WTC11 (cell line): Measurements from ENCODE around the gene ATP2A3. TPM values are rescaled to one million over a fixed set of nuclear protein-coding genes. Genes with fewer than 3 reads are reported as not detected.

Source experiments
- ATAC-seq: fragments of 200-7000 bp; cut with Tn5 transposase; 2 replicates; pipeline ENCODE4 v1.10.0; 2021; ENCODE audit warnings: mild to moderate bottlenecking, moderate library complexity
- CTCF ChIA-PET: fragments of 300-600 bp; sonication (Branson Sonifier 250); formaldehyde crosslinking; loops from one replicate; lab custom pipeline; 2021; ENCODE audit warnings: antibody characterized with exemption; lab: Charles Lee
- POLR2A ChIA-PET: fragments of 350-600 bp; sonication (Branson Sonifier 250); formaldehyde crosslinking; loops from one replicate; lab custom pipeline; 2021; ENCODE audit warnings: antibody characterized with exemption; lab: Charles Lee
- DNase-seq: peaks from one replicate; pipeline ENCODE4 v3.0.0; 2021; ENCODE audit warnings: low spot score
- H3K27ac Mint-ChIP-seq: 2 replicates; pipeline ENCODE4 v1.8.0; 2021; ENCODE audit warnings: mixed read lengths
- H3K27me3 Mint-ChIP-seq: 2 replicates; pipeline ENCODE4 v1.8.0; 2021; ENCODE audit warnings: low read depth, mild to moderate bottlenecking, moderate library complexity, mixed read lengths
- H3K36me3 Mint-ChIP-seq: 2 replicates; pipeline ENCODE4 v1.8.0; 2021; ENCODE audit warnings: mixed read lengths
- H3K4me1 Mint-ChIP-seq: 2 replicates; pipeline ENCODE4 v1.8.0; 2022; ENCODE audit warnings: mixed read lengths
- H3K4me3 Mint-ChIP-seq: 2 replicates; pipeline ENCODE4 v1.8.0; 2021; ENCODE audit warnings: mild to moderate bottlenecking, moderate library complexity, mixed read lengths
- H3K9me3 Mint-ChIP-seq: 2 replicates; pipeline ENCODE4 v1.8.0; 2021; ENCODE audit warnings: mixed read lengths
- CDX4 ChIP-seq: fragments of 250-450 bp; sonication (Bioruptor Pico); IDR thresholded peaks from 2 replicates; pipeline ENCODE4 v1.9.0; 2021; ENCODE audit warnings: moderate library complexity, mild to moderate bottlenecking, inconsistent platforms, borderline replicate concordance
- ESRRA ChIP-seq: sonication (generic); formaldehyde crosslinking; IDR thresholded peaks from 2 replicates; pipeline ENCODE4 v1.8.1; 2022; ENCODE audit warnings: mild to moderate bottlenecking, missing genetic modification reagents, borderline replicate concordance
- FOXP1 ChIP-seq: sonication (generic); formaldehyde crosslinking; IDR thresholded peaks from 2 replicates; pipeline ENCODE4 v1.8.0; 2022; ENCODE audit warnings: missing genetic modification reagents, mild to moderate bottlenecking, moderate library complexity, borderline replicate concordance
- FOXP4 ChIP-seq: sonication (generic); formaldehyde crosslinking; IDR thresholded peaks from 2 replicates; pipeline ENCODE4 v1.8.0; 2022; ENCODE audit warnings: mild to moderate bottlenecking, missing genetic modification reagents
- GABPB1 ChIP-seq: sonication (generic); formaldehyde crosslinking; IDR thresholded peaks from 2 replicates; pipeline ENCODE4 v1.8.1; 2023; ENCODE audit warnings: mild to moderate bottlenecking, missing genetic modification reagents
- GTF2I ChIP-seq: fragments of 250-450 bp; sonication (Bioruptor Pico); conservative IDR thresholded peaks from 2 replicates; pipeline ENCODE4 v1.4.0; 2021; ENCODE audit warnings: mild to moderate bottlenecking
- HMGA2 ChIP-seq: fragments of 250-450 bp; sonication (Bioruptor Pico); IDR thresholded peaks from 2 replicates; pipeline ENCODE4 v1.4.0; 2021; ENCODE audit warnings: mild to moderate bottlenecking, moderate library complexity
- IRF2 ChIP-seq: sonication (generic); formaldehyde crosslinking; IDR thresholded peaks from 2 replicates; pipeline ENCODE4 v1.8.0; 2022; ENCODE audit warnings: low read depth, missing genetic modification reagents, borderline replicate concordance
- MXD4 ChIP-seq: fragments of 250-450 bp; sonication (Bioruptor Pico); IDR thresholded peaks from 2 replicates; pipeline ENCODE4 v1.8.0; 2021; ENCODE audit warnings: mild to moderate bottlenecking, moderate library complexity, borderline replicate concordance
- NFATC4 ChIP-seq: fragments of 250-450 bp; sonication (Bioruptor Pico); IDR thresholded peaks from 2 replicates; pipeline ENCODE4 v1.9.0; 2021; ENCODE audit warnings: mild to moderate bottlenecking
- ZBTB43 ChIP-seq: sonication (generic); formaldehyde crosslinking; IDR thresholded peaks from 2 replicates; pipeline ENCODE4 v1.8.1; 2023; ENCODE audit warnings: mild to moderate bottlenecking, missing genetic modification reagents
- ZNF423 ChIP-seq: fragments of 250-450 bp; sonication (Bioruptor Pico); IDR thresholded peaks from 2 replicates; pipeline ENCODE4 v2.1.2; 2022; ENCODE audit warnings: mild to moderate bottlenecking, moderate library complexity
- total RNA-seq: library from RNA; stranded (reverse); gene quantifications from 3 replicates; pipeline ENCODE4 v1.2.3, GENCODE V29; 2021
- TF ChIP-seq, protein P1 (sequence below): sonication (generic); formaldehyde crosslinking; IDR thresholded peaks from 2 replicates; pipeline ENCODE4 v1.8.0; 2023; ENCODE audit warnings: missing genetic modification reagents, mild to moderate bottlenecking, borderline replicate concordance
- TF ChIP-seq, protein P2 (sequence below): sonication (generic); formaldehyde crosslinking; conservative IDR thresholded peaks from 2 replicates; pipeline ENCODE4 v1.8.1; 2023; ENCODE audit warnings: mild to moderate bottlenecking, low read depth, missing genetic modification reagents, moderate library complexity
- TF ChIP-seq, protein P3 (sequence below): sonication (generic); formaldehyde crosslinking; IDR thresholded peaks from 2 replicates; pipeline ENCODE4 v1.8.0; 2022; ENCODE audit warnings: mild to moderate bottlenecking, missing genetic modification reagents
- TF ChIP-seq, protein P4 (sequence below): sonication (generic); formaldehyde crosslinking; IDR thresholded peaks from 2 replicates; pipeline ENCODE4 v1.8.1; 2023; ENCODE audit warnings: mild to moderate bottlenecking, missing genetic modification reagents

ATP2A3 gene
- total RNA-seq, 1 experiment from 2014 or later = 37.8 TPM

DNA sequence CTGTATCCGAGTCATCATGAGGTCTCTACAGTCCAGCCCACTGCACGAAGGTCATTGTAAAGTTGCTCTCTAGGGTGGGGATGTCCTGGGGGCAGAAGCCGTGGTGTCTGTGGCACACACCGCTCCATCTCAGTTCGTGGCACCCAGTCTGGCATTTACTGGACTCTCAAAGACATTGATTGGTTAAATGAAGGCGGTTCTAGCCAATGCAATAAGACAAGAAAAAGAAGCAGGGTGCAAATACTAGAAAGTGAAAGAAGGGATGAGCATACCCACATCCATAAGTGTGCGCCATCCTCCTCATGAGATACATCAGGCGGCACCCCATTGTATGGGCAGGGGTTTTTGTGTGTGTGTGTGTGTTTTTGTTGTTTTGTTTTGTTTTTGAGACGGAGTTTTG lies 10.7 kb upstream of the ATP2A3 start:
- TF ChIP-seq GTF2I (CRISPR knock-in tag) (0 out of 2 replicates have a peak, but pooled peaks have one; percentile 42), FOXP1 (CRISPR knock-in tag) (no peak)
- TF ChIP-seq, all 79 proteins: peak for 1
- H3K27me3 Mint-ChIP-seq = no peaks in the 10 kb centered on the region
- peaks cover 24% of the 10 kb centered on the region for H3K4me1 Mint-ChIP-seq
- H3K9me3 Mint-ChIP-seq = peaks cover 6% of the 10 kb centered on the region
- POLR2A ChIA-PET = no interaction called here
- no peak overlapping the region for H3K4me3 Mint-ChIP-seq
- ATAC-seq (no peak), DNase-seq (no peak)
- CTCF ChIA-PET = no interaction called here
- H3K36me3 Mint-ChIP-seq = peaks cover 4% of the 10 kb centered on the region
- no peak overlapping the region for H3K27ac Mint-ChIP-seq

DNA sequence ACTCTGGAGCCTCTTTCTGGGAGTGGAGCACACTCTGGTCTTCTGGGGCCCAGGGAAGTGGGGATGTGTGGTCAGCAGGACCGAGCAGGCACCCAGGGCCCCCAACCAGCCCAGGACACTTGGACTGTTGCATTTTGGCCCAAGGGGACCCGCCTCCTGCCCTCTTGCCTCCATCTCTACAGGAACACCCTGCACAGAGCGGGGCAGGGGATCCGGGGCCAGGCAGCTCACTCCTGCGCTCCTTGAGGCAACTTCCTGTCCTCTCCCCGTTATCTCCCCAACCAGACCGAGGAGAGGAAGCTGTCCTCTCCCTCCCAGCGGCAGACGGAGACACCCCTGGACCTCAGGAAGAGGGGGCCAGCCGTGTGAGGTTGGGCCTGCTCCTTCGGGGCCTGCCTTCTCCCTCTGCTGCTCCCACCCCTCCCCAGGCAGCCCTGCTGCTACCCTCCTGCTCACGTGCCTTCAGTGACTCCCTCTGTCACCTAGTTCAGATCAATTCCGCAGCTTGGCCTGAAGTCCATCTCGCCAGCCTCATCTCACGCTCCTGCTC lies 10.0 kb upstream of the ATP2A3 start:
- ChIA-PET CTCF (interaction anchor here (1.0 to 1.7 kb wide), 2 partner anchors 9 to 21 kb away, joined by 3 to 7 read pairs; partner anchors contain the start of gene ATP2A3), POLR2A (interaction anchor here (1.3 kb wide), 1 partner anchor 18 kb away, joined by 4 read pairs; no protein-coding TSS in a partner anchor)
- Mint-ChIP-seq H3K9me3 (peaks cover 6% of the 10 kb centered on the region), H3K27me3 (no peaks in the 10 kb centered on the region), H3K4me3 (no peak overlapping the region), H3K27ac (no peak overlapping the region), H3K36me3 (peaks cover 4% of the 10 kb centered on the region), H3K4me1 (peaks cover 24% of the 10 kb centered on the region)
- DNase-seq (no peak), ATAC-seq (no peak)
- TF ChIP-seq GABPB1 = no peak
- no peak for TF ChIP-seq IRF2
- TF ChIP-seq NFATC4 (CRISPR knock-in tag) = no peak
- TF ChIP-seq ZNF423 (CRISPR knock-in tag) = no peak
- no peak for TF ChIP-seq MXD4
- TF ChIP-seq ZBTB43 = no peak
- no peak for TF ChIP-seq ESRRA (CRISPR knock-in tag)
- TF ChIP-seq, protein P1, sequence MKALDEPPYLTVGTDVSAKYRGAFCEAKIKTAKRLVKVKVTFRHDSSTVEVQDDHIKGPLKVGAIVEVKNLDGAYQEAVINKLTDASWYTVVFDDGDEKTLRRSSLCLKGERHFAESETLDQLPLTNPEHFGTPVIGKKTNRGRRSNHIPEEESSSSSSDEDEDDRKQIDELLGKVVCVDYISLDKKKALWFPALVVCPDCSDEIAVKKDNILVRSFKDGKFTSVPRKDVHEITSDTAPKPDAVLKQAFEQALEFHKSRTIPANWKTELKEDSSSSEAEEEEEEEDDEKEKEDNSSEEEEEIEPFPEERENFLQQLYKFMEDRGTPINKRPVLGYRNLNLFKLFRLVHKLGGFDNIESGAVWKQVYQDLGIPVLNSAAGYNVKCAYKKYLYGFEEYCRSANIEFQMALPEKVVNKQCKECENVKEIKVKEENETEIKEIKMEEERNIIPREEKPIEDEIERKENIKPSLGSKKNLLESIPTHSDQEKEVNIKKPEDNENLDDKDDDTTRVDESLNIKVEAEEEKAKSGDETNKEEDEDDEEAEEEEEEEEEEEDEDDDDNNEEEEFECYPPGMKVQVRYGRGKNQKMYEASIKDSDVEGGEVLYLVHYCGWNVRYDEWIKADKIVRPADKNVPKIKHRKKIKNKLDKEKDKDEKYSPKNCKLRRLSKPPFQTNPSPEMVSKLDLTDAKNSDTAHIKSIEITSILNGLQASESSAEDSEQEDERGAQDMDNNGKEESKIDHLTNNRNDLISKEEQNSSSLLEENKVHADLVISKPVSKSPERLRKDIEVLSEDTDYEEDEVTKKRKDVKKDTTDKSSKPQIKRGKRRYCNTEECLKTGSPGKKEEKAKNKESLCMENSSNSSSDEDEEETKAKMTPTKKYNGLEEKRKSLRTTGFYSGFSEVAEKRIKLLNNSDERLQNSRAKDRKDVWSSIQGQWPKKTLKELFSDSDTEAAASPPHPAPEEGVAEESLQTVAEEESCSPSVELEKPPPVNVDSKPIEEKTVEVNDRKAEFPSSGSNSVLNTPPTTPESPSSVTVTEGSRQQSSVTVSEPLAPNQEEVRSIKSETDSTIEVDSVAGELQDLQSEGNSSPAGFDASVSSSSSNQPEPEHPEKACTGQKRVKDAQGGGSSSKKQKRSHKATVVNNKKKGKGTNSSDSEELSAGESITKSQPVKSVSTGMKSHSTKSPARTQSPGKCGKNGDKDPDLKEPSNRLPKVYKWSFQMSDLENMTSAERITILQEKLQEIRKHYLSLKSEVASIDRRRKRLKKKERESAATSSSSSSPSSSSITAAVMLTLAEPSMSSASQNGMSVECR (CRISPR knock-in tag) = no peak
- TF ChIP-seq CDX4 (CRISPR knock-in tag) = no peak
- TF ChIP-seq, protein P2, sequence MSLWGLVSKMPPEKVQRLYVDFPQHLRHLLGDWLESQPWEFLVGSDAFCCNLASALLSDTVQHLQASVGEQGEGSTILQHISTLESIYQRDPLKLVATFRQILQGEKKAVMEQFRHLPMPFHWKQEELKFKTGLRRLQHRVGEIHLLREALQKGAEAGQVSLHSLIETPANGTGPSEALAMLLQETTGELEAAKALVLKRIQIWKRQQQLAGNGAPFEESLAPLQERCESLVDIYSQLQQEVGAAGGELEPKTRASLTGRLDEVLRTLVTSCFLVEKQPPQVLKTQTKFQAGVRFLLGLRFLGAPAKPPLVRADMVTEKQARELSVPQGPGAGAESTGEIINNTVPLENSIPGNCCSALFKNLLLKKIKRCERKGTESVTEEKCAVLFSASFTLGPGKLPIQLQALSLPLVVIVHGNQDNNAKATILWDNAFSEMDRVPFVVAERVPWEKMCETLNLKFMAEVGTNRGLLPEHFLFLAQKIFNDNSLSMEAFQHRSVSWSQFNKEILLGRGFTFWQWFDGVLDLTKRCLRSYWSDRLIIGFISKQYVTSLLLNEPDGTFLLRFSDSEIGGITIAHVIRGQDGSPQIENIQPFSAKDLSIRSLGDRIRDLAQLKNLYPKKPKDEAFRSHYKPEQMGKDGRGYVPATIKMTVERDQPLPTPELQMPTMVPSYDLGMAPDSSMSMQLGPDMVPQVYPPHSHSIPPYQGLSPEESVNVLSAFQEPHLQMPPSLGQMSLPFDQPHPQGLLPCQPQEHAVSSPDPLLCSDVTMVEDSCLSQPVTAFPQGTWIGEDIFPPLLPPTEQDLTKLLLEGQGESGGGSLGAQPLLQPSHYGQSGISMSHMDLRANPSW (CRISPR knock-in tag) = no peak
- no peak for TF ChIP-seq FOXP4
- TF ChIP-seq HMGA2 (CRISPR knock-in tag) = no peak
- TF ChIP-seq, protein P3, sequence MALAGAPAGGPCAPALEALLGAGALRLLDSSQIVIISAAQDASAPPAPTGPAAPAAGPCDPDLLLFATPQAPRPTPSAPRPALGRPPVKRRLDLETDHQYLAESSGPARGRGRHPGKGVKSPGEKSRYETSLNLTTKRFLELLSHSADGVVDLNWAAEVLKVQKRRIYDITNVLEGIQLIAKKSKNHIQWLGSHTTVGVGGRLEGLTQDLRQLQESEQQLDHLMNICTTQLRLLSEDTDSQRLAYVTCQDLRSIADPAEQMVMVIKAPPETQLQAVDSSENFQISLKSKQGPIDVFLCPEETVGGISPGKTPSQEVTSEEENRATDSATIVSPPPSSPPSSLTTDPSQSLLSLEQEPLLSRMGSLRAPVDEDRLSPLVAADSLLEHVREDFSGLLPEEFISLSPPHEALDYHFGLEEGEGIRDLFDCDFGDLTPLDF (CRISPR knock-in tag) = no peak
- TF ChIP-seq, protein P4, sequence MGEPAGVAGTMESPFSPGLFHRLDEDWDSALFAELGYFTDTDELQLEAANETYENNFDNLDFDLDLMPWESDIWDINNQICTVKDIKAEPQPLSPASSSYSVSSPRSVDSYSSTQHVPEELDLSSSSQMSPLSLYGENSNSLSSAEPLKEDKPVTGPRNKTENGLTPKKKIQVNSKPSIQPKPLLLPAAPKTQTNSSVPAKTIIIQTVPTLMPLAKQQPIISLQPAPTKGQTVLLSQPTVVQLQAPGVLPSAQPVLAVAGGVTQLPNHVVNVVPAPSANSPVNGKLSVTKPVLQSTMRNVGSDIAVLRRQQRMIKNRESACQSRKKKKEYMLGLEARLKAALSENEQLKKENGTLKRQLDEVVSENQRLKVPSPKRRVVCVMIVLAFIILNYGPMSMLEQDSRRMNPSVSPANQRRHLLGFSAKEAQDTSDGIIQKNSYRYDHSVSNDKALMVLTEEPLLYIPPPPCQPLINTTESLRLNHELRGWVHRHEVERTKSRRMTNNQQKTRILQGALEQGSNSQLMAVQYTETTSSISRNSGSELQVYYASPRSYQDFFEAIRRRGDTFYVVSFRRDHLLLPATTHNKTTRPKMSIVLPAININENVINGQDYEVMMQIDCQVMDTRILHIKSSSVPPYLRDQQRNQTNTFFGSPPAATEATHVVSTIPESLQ (CRISPR knock-in tag) = no peak
